ENCODE data around the gene GPR150. TPM values are rescaled to one million over a fixed set of nuclear protein-coding genes. Genes with fewer than 3 reads are reported as not detected.

GPR150 gene
- total RNA-seq, 3 donors from 2014 or later, result 0.28 to 0.49 (median 0.41) TPM

GRCh38 chr5:95647886-95648860 is 28.3 kb downstream of the GPR150 start:
- H3K9me3 ChIP-seq, result no peaks in the 10 kb centered on the region
- intact Hi-C loops (cut with DNase I, micrococcal nuclease), result loop anchor here (5.0 to 10.0 kb wide), 3 partner anchors 84 to 199 kb away; partner anchors contain the start of gene RHOBTB3 (in 1 of the 2)
- H3K4me1 ChIP-seq (ENCODE audit: low read depth), result peaks cover 20% of the 10 kb centered on the region
- H3K36me3 ChIP-seq (ENCODE audit: low read depth), result no peaks in the 10 kb centered on the region
- DNase-seq (no peak), ATAC-seq (no peak)
- no peak overlapping the region for H3K4me3 ChIP-seq
- TF ChIP-seq, protein P1, sequence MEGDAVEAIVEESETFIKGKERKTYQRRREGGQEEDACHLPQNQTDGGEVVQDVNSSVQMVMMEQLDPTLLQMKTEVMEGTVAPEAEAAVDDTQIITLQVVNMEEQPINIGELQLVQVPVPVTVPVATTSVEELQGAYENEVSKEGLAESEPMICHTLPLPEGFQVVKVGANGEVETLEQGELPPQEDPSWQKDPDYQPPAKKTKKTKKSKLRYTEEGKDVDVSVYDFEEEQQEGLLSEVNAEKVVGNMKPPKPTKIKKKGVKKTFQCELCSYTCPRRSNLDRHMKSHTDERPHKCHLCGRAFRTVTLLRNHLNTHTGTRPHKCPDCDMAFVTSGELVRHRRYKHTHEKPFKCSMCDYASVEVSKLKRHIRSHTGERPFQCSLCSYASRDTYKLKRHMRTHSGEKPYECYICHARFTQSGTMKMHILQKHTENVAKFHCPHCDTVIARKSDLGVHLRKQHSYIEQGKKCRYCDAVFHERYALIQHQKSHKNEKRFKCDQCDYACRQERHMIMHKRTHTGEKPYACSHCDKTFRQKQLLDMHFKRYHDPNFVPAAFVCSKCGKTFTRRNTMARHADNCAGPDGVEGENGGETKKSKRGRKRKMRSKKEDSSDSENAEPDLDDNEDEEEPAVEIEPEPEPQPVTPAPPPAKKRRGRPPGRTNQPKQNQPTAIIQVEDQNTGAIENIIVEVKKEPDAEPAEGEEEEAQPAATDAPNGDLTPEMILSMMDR (IDR thresholded peaks at IDR 0.05), result no peak

DNA sequence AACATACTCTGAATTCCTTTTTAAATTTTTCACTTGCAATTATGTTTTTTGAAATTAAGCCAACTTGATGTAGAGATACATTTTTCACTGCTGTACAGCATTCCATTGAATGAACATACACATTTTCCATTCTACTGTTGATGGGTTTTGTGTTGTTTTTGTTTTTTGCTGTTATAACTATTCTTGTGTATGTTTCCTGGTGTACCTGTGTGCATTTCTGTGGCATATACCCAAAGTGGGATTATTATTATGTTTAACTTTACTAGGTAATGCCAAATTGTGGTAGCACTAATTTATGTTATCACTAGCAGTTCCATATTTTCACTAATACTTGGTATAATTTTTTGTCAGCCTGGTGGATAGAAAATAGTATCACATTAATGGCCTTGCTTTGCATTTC is 29.4 kb downstream of the GPR150 start:
- intact Hi-C loops (cut with DNase I, micrococcal nuclease), result loop anchor here (5.0 to 10.0 kb wide), 3 partner anchors 83 to 198 kb away; partner anchors contain the start of gene RHOBTB3 (in 1 of the 2)
- ATAC-seq (no peak), DNase-seq (no peak)
- Histone ChIP-seq H3K36me3 (ENCODE audit: low read depth) (no peaks in the 10 kb centered on the region), H3K4me1 (ENCODE audit: low read depth) (peaks cover 20% of the 10 kb centered on the region), H3K9me3 (no peaks in the 10 kb centered on the region), H3K4me3 (no peak overlapping the region)
- TF ChIP-seq, protein P1 (IDR thresholded peaks at IDR 0.05), result no peak

GRCh38 chr5:95649842-95650620 is 30.1 kb downstream of the GPR150 start:
- TF ChIP-seq, protein P1 (IDR thresholded peaks at IDR 0.05), result no peak
- no peak for ATAC-seq

GRCh38 chr5:95652849-95653248 is 33.0 kb downstream of the GPR150 start:
- TF ChIP-seq, protein P1 (IDR thresholded peaks at IDR 0.05), result no peak
- Histone ChIP-seq H3K4me3 (no peak overlapping the region), H3K9me3 (no peaks in the 10 kb centered on the region), H3K4me1 (ENCODE audit: low read depth) (peaks cover 5% of the 10 kb centered on the region), H3K36me3 (ENCODE audit: low read depth) (no peaks in the 10 kb centered on the region)
- ATAC-seq, result no peak
- DNase-seq, result no peak
- intact Hi-C loops (cut with DNase I, micrococcal nuclease), result no loop called here

More at GRCh38 chr5:95649842-95650620, 30.1 kb downstream of the GPR150 start:
- DNase-seq, result no peak
- intact Hi-C loops (cut with DNase I, micrococcal nuclease), result loop anchor here (5.0 to 10.0 kb wide), 3 partner anchors 82 to 197 kb away; partner anchors contain the start of gene RHOBTB3 (in 1 of the 2)
- H3K4me3 ChIP-seq, result no peak overlapping the region
- H3K4me1 ChIP-seq (ENCODE audit: low read depth), result peaks cover 20% of the 10 kb centered on the region
- no peaks in the 10 kb centered on the region for H3K36me3 ChIP-seq (ENCODE audit: low read depth)
- no peaks in the 10 kb centered on the region for H3K9me3 ChIP-seq

DNA sequence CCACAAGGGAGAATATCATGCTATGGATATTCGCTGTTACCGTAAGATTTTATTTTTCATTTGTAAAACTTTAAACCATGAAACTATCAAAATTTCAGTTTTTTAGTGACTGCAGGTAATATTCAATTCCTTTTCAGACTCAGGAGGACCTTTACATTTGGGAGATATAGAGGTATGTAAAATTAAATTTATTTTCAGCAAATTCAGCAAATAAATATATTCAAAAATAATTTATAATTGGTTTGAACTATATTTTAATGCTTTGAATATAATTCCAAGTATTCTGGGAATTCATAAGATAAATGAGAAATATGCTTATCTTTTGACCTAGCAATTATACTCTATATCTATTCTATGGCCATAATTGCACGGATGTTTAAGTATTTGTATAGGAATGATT is 34.3 kb downstream of the GPR150 start:
- TF ChIP-seq, protein P1 (IDR thresholded peaks at IDR 0.05), result no peak
- intact Hi-C loops (cut with DNase I, micrococcal nuclease), result no loop called here
- no peak overlapping the region for H3K4me3 ChIP-seq

More for the DNA sequence above, 34.3 kb downstream of the GPR150 start:
- H3K9me3 ChIP-seq, result no peaks in the 10 kb centered on the region
- ATAC-seq (no peak), DNase-seq (no peak)
- no peaks in the 10 kb centered on the region for H3K4me1 ChIP-seq (ENCODE audit: low read depth)
- no peaks in the 10 kb centered on the region for H3K36me3 ChIP-seq (ENCODE audit: low read depth)
